HG02763 (cell line): Measurements from ENCODE around the gene KLHL42.
"Not testable (repeated sequence)": the region's sequence is repeated elsewhere in the genome, so short reads cannot be mapped to it uniquely, and the experiment has no call there.

Experiments used
- ATAC-seq: cut with Tn5 transposase; IDR thresholded peaks from one replicate; pipeline ENCODE4 v1.9.1; 2021; ENCODE audit warnings: mild to moderate bottlenecking, moderate library complexity; ENCODE audit not compliant: unreplicated experiment

Gene KLHL42

DNA sequence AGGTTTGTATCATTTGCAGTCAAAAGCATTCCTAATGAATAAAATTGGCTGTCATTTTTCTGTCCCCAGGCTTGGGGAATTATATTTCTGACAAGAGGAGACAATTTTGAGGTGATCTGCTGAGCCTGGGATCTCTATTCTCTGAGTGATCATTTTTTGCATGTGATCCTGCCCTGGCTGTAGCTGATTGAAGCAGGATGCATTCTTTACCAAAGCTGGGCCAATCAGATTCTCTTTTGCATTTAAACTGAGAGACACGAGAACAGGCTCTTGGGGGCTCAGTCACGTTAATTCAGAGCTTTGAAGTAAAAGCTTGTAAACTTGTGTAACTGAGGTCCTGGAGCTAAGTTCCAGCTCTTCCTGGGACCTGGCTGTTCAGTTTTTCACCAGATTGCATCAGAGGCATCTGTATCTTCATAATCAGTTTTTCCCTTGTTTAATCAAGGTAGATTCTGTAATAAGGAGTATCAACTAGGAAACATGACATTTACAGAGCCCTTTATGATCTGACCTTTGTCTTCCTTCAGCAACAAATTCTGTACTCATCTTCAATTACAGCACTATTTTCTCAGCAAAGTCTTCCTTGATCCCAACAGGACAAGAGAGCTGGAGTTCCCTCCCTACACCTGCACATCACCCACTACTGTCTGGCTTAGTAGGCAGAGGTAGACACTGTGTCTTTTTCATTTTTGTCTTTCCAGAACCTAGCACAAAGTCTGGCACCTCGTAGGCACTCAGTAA is 35.0 kb downstream of the KLHL42 start:
- no peak for ATAC-seq

DNA sequence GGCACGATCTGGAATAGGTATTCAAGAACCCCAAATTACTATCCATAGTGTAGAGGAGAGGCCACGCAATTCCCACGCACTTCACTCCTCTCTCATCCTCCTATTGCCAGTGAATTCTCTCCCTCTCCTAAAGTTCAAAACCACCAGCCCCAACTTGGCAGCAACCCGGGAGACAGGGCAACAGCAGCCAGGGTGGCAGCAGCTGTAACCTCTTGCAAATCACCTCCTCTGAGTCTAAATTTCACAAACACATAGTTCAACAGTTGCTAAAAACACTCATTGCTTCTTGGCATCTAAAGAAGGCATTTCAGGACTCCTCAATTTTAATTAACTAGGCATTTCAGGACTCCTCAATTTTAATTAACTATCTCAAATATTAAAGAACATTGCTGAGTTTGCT is 37.7 kb downstream of the KLHL42 start:
- ATAC-seq, result no peak

GRCh38 chr12:27818401-27818918 is 38.4 kb downstream of the KLHL42 start:
- ATAC-seq, result no peak

GRCh38 chr12:27820564-27820963 is 40.5 kb downstream of the KLHL42 start:
- ATAC-seq, result no peak

- ATAC-seq, result no peak
These were observed 41.4 kb downstream of the KLHL42 start for GRCh38 chr12:27821259-27821973.

- ATAC-seq, result peak; percentile 62
These were observed 42.2 kb downstream of the KLHL42 start for GRCh38 chr12:27822076-27822712.

DNA sequence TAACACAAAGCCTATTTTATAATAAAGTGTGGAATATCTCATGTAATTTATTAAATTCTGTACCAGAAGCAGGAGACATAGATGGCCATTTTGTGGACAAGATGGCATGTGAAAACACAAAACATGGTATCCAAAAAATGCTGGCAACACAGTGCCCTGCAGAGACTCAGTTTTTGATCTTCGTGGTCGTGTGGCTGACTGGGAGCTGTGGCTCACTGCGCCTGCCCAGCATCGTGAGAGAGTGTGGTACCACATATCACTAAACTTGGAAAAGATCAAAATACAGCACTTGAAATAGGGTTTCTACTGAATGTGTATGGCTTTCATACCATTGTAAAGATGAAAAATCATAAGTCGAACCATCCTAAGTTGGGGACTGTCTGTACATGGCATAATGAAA is 43.0 kb downstream of the KLHL42 start:
- no peak for ATAC-seq

GRCh38 chr12:27824126-27824842 is 44.3 kb downstream of the KLHL42 start:
- peak; percentile 67 for ATAC-seq

GRCh38 chr12:27826076-27826475 is 46.0 kb downstream of the KLHL42 start:
- ATAC-seq, result no peak

DNA sequence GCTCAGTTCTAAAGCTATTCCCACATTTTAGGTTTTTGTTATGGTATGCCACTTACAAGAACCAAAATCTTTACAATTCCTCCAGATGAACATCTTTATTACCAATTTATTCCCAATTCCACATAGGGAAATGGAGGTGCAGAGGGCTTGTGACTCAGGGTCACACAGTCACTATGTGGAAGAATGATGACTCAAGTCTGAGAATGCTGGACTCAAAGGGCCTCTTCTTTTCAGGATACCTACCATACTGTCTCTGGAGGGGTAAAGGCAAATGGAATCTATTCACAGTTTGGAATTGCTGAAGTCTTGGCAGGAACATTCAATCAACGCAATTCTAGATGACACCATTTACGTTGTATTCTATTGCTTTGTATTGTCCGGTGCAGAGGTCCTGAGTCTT is 48.2 kb downstream of the KLHL42 start:
- ATAC-seq, result no peak

- ATAC-seq, result no peak
These were observed 58.6 kb downstream of the KLHL42 start for GRCh38 chr12:27838543-27839185.

GRCh38 chr12:27840229-27840999 is 60.4 kb downstream of the KLHL42 start:
- no peak for ATAC-seq

- no peak for ATAC-seq
These were observed 61.4 kb downstream of the KLHL42 start for GRCh38 chr12:27841392-27841882.

- ATAC-seq, result no peak
These were observed 63.7 kb downstream of the KLHL42 start for GRCh38 chr12:27843714-27844245.

- no peak for ATAC-seq
These were observed 64.5 kb downstream of the KLHL42 start for GRCh38 chr12:27844366-27845090.

- ATAC-seq, result no peak
These were observed 65.2 kb downstream of the KLHL42 start for GRCh38 chr12:27845187-27845586.

DNA sequence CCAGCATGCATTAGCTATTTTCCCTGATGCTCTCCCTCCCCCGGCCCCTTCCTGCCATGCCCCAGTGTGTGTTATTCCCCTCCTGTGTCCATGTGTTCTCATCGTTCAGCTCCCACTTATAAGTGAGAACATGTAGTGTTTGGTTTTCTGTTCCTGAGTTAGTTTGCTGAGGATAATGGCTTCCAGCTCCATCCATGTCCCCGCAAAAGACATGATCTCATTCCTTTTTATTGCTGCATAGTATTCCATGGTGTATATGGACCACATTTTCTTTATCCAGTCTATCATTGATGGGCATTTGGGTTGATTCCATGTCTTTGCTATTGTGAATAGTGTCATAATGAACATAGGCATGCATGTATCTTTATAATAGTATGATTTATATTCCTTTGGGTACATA is 65.7 kb downstream of the KLHL42 start:
- ATAC-seq, result not testable (repeated sequence)

GRCh38 chr12:27847293-27847692 is 67.3 kb downstream of the KLHL42 start:
- ATAC-seq, result not testable (repeated sequence)

DNA sequence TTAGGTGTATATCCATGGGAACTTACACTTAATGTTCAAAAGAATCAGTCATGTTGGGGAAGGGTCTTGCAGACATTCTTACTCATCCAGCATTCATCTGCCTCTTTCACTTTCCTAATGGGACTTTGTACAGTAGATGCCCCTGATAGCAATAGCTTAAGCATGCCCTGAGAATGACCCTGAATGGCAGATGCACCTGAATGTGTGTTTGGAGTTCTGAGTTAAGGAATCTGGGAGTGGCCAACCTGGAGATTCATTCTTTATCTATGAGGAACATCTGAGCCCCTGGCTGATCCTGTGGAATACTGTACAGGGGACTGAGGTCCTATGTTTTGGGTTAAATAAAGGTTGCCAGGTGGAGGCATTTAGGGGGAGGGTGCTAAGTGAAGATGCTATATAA is 71.3 kb downstream of the KLHL42 start:
- ATAC-seq, result no peak
